Fibroblast of skin of left biceps (primary cell): ENCODE results near the gene FSTL4.

Experiments used
- DNase-seq, 2 experiments: peaks; one replicate each; pipeline ENCODE4 v3.0.0-alpha.2; 2013; ENCODE audit warnings: low read depth in 2 of 2

FSTL4 gene

GRCh38 chr5:133514456-133514855, 97.9 kb downstream of the FSTL4 start:
- DNase-seq = no peak

- DNase-seq = no peak
Observed at GRCh38 chr5:133512896-133513295, 99.4 kb downstream of the FSTL4 start.

GRCh38 chr5:133511653-133512235, 100.6 kb downstream of the FSTL4 start:
- no peak for DNase-seq

- DNase-seq = no peak
Observed at GRCh38 chr5:133510634-133511262, 101.6 kb downstream of the FSTL4 start.

GRCh38 chr5:133509742-133510079, 102.6 kb downstream of the FSTL4 start:
- no peak for DNase-seq

GRCh38 chr5:133508845-133509741, 103.2 kb downstream of the FSTL4 start:
- no peak for DNase-seq

- DNase-seq = no peak
Observed at GRCh38 chr5:133508331-133508730, 104.0 kb downstream of the FSTL4 start.

GRCh38 chr5:133506181-133506580, 106.2 kb downstream of the FSTL4 start:
- no peak for DNase-seq

- no peak for DNase-seq
Observed at GRCh38 chr5:133503511-133503910, 108.8 kb downstream of the FSTL4 start.

- no peak for DNase-seq
Observed at GRCh38 chr5:133499895-133500294, 112.4 kb downstream of the FSTL4 start.

- DNase-seq = no peak
Observed at GRCh38 chr5:133497608-133498348, 114.6 kb downstream of the FSTL4 start.

GRCh38 chr5:133496631-133497030, 115.7 kb downstream of the FSTL4 start:
- DNase-seq = no peak

GRCh38 chr5:133494923-133495246, 117.5 kb downstream of the FSTL4 start:
- no peak for DNase-seq

GRCh38 chr5:133494232-133494922, 118.0 kb downstream of the FSTL4 start:
- no peak for DNase-seq

GRCh38 chr5:133489632-133490031, 122.7 kb downstream of the FSTL4 start:
- no peak for DNase-seq

GRCh38 chr5:133487093-133487492, 125.2 kb downstream of the FSTL4 start:
- no peak for DNase-seq

- no peak for DNase-seq
Observed at GRCh38 chr5:133485468-133485867, 126.9 kb downstream of the FSTL4 start.

GRCh38 chr5:133483406-133484090, 128.8 kb downstream of the FSTL4 start:
- DNase-seq = no peak

- DNase-seq = no peak
Observed at GRCh38 chr5:133482028-133482427, 130.3 kb downstream of the FSTL4 start.

- no peak for DNase-seq
Observed at GRCh38 chr5:133480866-133481265, 131.5 kb downstream of the FSTL4 start.

- DNase-seq = no peak
Observed at GRCh38 chr5:133480366-133480765, 132.0 kb downstream of the FSTL4 start.
